AG09309 (cell line): ENCODE measurements around the gene TMC8.

ENCODE experiments used
- DNase-seq: peaks from one replicate; pipeline ENCODE4 v3.0.0-alpha.2; 2010; ENCODE audit warnings: low read depth
- H3K4me3 ChIP-seq: 2 replicates; pipeline ENCODE4 v1.5.1; 2011; ENCODE audit warnings: mild to moderate bottlenecking, low read depth, low read length, moderate library complexity; ENCODE audit not compliant: control insufficient read depth
- TF ChIP-seq, protein P1 (sequence below): IDR thresholded peaks from 2 replicates; pipeline ENCODE4 v1.5.1; 2011; ENCODE audit warnings: mild to moderate bottlenecking, low read depth, low read length, inconsistent platforms; ENCODE audit not compliant: insufficient read depth, control insufficient read depth; ENCODE audit errors: missing control alignments

TMC8 gene

DNA sequence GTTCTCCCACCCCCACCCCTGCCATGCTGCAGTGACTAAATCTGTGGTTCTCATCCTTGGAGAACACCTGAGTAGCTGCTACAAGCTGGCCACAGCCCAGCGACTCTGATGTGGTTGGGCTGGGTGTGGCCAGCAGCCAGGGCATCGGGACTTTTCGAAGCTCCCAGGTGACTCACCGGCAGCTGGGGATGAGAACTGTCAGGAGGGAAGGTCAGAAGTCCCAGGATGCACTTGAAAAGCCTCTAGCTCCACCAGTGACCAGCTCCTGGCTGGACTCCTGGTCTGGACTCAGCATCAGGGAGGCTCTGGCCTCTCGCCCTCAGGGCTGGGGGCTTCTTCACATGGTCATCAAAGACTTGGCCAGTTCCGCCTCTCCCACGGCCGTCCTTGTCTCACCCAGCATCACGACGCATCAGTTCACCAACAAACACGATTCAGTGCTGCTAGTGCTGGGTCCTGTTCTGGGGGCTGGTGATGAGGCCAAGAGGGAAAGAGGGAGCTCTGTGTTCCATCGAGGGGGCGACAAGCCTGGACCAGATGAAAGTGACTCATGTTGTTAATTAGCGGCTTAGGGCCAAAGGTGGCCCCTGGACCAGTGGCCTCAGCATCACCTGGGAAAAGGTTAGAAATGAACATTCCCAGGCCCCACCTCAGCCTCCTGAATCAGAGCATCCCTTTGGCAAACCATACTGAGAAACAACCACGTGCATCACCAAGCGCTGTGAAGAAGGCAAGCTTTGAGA lies 11.7 kb downstream of the TMC8 start:
- DNase-seq, result no peak
- H3K4me3 ChIP-seq, result no peak overlapping the region
- TF ChIP-seq, protein P1, sequence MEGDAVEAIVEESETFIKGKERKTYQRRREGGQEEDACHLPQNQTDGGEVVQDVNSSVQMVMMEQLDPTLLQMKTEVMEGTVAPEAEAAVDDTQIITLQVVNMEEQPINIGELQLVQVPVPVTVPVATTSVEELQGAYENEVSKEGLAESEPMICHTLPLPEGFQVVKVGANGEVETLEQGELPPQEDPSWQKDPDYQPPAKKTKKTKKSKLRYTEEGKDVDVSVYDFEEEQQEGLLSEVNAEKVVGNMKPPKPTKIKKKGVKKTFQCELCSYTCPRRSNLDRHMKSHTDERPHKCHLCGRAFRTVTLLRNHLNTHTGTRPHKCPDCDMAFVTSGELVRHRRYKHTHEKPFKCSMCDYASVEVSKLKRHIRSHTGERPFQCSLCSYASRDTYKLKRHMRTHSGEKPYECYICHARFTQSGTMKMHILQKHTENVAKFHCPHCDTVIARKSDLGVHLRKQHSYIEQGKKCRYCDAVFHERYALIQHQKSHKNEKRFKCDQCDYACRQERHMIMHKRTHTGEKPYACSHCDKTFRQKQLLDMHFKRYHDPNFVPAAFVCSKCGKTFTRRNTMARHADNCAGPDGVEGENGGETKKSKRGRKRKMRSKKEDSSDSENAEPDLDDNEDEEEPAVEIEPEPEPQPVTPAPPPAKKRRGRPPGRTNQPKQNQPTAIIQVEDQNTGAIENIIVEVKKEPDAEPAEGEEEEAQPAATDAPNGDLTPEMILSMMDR, result no peak

DNA sequence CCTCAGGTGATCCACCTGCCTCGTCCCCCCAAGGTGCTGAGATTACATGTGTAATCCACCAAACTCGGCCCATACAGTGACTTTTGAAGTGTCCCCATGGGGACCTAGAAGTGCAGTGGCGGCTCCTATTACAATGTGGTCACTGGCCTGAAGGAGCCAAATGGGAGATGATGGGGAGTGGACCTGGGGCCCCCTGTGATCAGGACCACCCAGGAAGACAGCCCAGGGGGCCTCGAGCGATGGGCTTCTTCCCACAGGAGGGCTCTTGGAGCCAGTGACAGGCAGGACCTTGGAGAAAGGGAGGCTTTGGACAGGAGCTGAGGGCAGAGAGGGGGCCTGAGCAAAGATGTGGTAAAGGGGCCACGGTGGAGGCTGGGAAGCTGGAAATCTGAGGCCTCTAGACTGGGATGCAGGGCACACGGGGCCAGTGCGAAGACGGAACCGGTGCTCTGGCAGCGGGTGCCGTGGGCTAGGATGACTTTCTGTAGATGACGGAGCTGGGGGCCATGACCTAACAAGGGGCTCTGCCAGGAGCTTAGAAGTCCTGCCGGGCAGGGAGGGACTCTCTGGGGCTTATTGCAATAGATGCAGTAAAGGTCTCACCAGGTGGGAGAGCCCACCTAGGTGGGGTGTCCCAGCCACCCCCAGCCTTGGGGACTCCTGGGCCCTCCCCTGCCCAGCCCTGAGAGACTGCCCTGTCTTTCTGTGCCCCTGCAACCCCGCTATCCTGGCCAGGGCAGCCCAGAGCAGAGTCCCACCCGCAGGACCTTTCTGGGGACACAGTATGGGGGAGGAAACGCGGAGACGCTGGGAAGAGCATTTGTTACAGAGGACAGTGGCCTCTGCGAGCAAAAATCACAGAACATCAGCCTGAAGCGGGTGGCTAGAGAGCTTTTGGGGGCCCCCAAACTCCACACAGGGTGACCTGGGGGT lies 12.9 kb downstream of the TMC8 start:
- no peak for DNase-seq
- no peak overlapping the region for H3K4me3 ChIP-seq
- TF ChIP-seq, protein P1, result no peak

DNA sequence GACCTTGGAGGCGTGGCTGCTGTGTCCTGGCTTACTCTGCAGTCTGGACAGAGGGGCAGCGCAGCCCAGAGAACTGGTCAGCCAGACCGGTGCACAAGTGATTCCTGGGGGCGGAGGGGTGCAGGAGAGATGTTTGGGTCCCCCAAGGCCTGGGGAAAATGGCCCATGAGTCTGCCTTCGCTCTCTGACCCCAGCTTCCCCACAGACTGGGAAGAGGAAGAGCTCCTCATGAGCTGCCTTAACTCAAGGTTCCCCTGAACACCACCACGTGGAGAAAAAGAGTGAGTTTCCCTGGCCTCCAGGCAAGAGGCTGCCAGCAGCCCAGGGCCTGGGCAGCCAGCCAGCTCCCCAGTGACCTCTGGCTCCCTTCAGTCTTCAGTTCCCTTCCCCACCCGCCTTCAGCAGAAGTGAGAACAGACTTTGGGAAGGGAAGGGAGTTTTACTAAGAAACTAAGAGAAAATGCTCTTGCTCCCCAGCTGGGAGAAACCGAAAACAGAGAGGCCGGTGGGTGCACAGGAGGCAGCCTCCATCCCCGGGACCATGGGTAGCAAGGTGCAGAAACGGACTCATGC lies 13.7 kb downstream of the TMC8 start:
- TF ChIP-seq, protein P1, result no peak
- DNase-seq, result peak; percentile 14
- H3K4me3 ChIP-seq, result no peak overlapping the region

DNA sequence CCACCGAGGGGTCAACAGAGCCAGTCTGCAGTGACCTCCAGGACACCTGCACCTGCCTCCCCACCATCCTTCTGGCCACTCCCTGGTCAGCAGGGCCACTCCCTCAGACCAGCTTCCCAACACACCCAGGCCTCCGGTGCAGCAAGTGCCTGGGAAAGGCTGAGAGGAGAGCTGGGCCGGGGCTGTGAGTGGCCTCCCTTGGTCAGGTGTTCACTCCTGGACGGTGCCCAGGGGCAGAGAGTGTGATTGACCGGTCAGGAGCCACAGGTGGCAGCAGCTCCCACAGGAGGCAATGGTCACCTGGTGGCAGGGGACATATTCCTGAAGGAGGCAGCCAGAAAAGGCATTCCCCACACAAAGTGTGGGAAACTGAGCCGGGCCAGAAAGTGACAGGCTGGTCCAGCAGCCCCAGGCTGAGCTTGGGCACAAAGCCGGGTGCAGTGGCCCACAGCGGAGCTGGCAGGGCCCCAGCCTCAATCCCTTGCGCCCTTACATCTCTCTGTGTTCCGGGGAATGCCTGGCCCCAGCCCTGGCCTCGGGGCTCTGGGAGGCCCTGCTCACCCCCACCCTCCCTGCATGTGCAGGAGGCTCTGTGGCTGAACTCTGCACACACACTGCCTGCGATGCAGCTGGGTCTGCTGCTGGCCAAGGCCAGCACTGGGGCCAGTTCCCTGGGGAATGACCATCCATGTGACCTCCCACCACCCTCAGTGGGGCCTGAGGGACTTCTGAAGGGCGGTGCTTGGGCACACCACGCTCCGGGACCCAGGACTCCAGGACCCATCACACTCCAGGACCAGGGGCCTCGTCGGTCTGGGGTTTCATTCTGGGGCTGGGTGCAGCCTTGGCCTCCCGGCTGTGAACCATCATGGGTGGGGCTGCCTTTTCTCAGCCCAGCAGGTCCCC lies 14.4 kb downstream of the TMC8 start:
- H3K4me3 ChIP-seq, result no peak overlapping the region
- no peak for DNase-seq
- TF ChIP-seq, protein P1, result no peak

DNA sequence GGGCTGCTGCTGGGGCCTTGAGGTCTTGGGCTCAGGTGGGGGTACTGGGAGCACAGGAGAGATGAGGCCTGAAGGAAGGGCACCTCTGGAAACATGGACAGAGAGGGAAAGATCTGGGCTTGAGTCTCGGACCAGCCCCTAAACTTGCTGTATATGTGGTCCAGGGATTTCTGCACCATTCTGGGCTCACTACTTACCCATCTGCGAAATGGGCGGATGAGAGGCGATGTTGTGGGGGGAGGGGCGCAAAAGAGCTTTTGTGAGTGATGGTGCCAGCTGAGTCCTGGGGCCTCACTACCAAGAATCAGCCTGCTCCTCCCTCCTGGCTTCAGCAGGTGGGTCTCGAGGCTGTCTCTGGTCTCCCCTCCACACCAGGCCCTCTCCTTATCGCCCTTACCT lies 15.9 kb downstream of the TMC8 start:
- no peak overlapping the region for H3K4me3 ChIP-seq
- TF ChIP-seq, protein P1, result no peak
- no peak for DNase-seq

DNA sequence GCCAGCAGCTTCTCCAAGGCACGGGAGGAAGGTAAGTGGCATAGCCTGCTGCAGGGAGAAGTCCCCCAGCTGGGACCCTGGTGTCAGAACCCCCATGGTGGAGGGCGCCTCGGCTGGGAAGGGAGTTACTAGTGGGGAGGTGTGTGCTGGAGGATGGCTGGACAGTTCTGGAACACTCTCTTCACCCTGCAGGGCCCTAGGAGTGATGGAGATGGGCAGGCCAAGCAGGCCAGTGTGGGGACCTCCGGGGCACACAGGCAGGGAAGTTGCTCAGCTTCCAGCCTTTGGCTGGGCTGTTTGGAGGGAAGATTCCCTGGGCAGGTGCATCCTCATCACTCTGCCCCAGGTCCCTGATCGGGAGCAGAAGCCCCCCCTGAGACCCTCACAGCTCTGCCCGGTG lies 16.3 kb downstream of the TMC8 start:
- TF ChIP-seq, protein P1, result no peak
- no peak overlapping the region for H3K4me3 ChIP-seq
- no peak for DNase-seq
